Measurements from ENCODE around the gene SLC7A8.
"Not testable (repeated sequence)": the region's sequence is repeated elsewhere in the genome, so short reads cannot be mapped to it uniquely, and the experiment has no call there.

SLC7A8 gene

DNA sequence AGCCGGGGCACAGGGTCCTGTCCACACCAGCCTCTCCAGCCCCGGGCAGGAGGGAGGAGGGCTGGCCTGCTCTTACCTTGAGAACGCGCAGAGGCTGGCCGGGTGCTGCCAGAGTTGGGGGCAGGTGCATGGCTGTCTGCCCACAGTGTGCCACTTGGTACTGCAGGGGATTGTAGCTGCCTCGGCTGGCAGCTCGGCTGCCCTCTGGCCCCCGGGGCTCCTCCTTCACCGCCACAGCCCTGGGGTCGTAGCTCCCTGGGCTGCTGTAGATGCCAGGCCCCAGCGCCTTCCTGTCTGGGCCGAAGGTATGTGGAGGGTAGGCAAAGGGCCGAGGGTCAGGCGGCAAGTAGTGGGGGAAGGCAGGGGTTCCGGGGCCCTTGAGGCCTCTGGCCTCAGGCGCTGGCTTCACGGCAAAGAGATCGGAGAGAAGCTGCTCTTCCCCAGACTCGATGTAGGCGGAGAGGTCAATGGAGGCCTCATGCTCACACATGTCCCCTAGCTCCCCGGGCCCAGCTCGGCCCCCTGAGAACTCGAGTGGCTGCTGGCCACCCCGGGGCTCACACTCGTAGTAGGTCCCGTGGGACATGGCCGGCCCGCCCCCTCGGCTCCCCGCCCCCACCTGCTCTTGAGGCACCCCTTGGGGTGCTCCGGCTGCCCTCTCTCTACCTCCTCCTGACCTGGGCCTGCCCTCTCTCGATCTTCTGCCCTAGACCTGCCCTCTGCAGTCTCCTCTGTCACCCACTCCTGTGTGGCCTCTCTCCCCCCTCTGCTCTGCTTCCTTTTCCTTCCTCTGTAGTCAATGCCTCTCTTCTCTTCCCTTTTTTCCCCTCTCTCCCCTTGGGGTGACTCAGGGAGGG is 64.7 kb downstream of the SLC7A8 start, which contains the start of gene CEBPE:
Gene CEBPE (minus strand): TSS at position 750 of the 857 bp plus-strand sequence. CDS start 164 bp downstream, at position 586.
- H3K4me1 Mint-ChIP-seq (ENCODE audit: low read depth in 2 of 2): peaks cover 9 to 17% of the 10 kb centered on the region in 2 donors
- peaks cover 30 to 47% of the 10 kb centered on the region in 2 donors for H3K27me3 Mint-ChIP-seq
- no peak for ATAC-seq (replicated peaks)
- H3K36me3 Mint-ChIP-seq (ENCODE audit: insufficient read depth): no peaks in the 10 kb centered on the region
- H3K27ac Mint-ChIP-seq: peak within 1 kb of the TSS in 1 of 2 donors; percentile 49
- peak within 1 kb of the TSS; percentile 33 to 65 for H3K4me3 Mint-ChIP-seq
- no peaks in the 10 kb centered on the region for H3K9me3 Mint-ChIP-seq
- no peak for DNase-seq

- no peak overlapping the region for H3K4me3 Mint-ChIP-seq
- peaks cover 9 to 17% of the 10 kb centered on the region in 2 donors for H3K4me1 Mint-ChIP-seq (ENCODE audit: low read depth in 2 of 2)
- no peaks in the 10 kb centered on the region for H3K36me3 Mint-ChIP-seq (ENCODE audit: insufficient read depth)
- peaks cover 24 to 39% of the 10 kb centered on the region in 2 donors for H3K27me3 Mint-ChIP-seq
- H3K27ac Mint-ChIP-seq: no peak overlapping the region
- ATAC-seq (replicated peaks): no peak
- no peaks in the 10 kb centered on the region for H3K9me3 Mint-ChIP-seq
- no peak for DNase-seq
Measured at GRCh38 chr14:23117371-23118020, 66.0 kb downstream of the SLC7A8 start.

DNA sequence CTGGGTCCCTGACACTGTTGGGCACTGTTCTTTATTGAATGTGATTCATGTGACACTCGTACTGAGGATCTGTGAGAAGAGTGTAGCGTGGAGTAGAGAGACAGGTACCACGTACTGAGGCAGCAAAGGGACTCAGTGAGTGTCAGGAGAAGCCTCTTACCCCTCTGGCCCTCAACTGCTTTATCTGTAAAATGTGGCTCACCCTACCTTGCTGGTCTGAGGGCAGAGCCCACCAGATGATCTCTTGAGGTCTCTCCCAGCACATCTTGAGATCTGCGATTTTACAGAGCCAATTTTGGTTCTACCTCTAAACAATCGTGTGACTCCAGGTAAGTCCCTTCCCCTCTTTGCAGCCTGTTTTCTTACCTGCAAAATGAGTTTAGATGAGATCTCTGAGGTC is 67.5 kb downstream of the SLC7A8 start:
- Mint-ChIP-seq H3K4me3 (no peak overlapping the region), H3K36me3 (ENCODE audit: insufficient read depth) (no peaks in the 10 kb centered on the region), H3K27me3 (peaks cover 24 to 39% of the 10 kb centered on the region in 2 donors), H3K27ac (no peak overlapping the region), H3K4me1 (ENCODE audit: low read depth in 2 of 2) (peaks cover 3 to 10% of the 10 kb centered on the region in 2 donors), H3K9me3 (no peaks in the 10 kb centered on the region)
- ATAC-seq (replicated peaks) (no peak), DNase-seq (no peak)

DNA sequence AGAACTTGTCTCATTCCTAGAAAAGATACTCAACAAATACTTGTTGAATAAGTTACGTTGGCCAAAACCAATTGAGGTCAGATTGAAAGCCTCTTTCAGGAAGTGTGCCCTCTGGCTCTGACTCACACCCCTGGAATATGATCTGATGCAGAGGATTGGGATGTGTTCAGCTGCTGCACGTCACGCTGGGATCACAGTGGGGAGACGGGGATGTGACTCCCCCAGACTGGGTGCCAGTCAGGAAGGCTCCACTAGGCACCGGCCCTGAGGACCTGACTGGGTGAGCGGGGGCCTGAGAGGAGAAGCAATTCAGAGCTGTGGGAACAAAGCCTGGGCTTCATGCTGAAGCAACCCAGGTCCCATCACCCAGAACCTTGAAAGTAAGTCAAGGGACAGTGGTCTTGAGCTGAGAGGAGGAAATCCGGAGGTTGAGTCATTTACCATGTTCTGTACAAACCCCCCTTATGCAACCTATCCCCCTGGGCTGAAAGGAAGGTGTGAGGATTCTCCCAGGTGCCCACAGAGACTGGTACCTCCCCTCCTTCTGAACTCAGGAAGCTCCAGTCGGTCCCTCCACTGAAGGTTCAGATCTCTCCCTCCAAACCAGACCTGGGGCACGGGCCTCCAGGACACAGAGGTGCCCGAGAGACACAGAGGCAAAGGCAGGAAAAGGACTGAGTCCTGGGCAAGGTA is 68.3 kb downstream of the SLC7A8 start:
- peaks cover 24 to 39% of the 10 kb centered on the region in 2 donors for H3K27me3 Mint-ChIP-seq
- no peak overlapping the region for H3K4me3 Mint-ChIP-seq
- no peak for DNase-seq
- H3K27ac Mint-ChIP-seq: no peak overlapping the region
- peaks cover 0 to 4% of the 10 kb centered on the region in 2 donors for H3K4me1 Mint-ChIP-seq (ENCODE audit: low read depth in 2 of 2)
- H3K9me3 Mint-ChIP-seq: no peaks in the 10 kb centered on the region
- ATAC-seq (replicated peaks): no peak
- H3K36me3 Mint-ChIP-seq (ENCODE audit: insufficient read depth): no peaks in the 10 kb centered on the region

GRCh38 chr14:23114669-23115038 is 68.8 kb downstream of the SLC7A8 start:
- Mint-ChIP-seq H3K9me3 (no peaks in the 10 kb centered on the region), H3K27me3 (peaks cover 24 to 39% of the 10 kb centered on the region in 2 donors), H3K36me3 (ENCODE audit: insufficient read depth) (no peaks in the 10 kb centered on the region), H3K4me1 (ENCODE audit: low read depth in 2 of 2) (no peaks in the 10 kb centered on the region), H3K27ac (no peak overlapping the region), H3K4me3 (no peak overlapping the region)
- no peak for DNase-seq
- ATAC-seq (replicated peaks): no peak

- Mint-ChIP-seq H3K36me3 (ENCODE audit: insufficient read depth) (no peaks in the 10 kb centered on the region), H3K4me1 (ENCODE audit: low read depth in 2 of 2) (no peaks in the 10 kb centered on the region), H3K9me3 (no peaks in the 10 kb centered on the region), H3K4me3 (no peak overlapping the region), H3K27me3 (peaks cover 24 to 39% of the 10 kb centered on the region in 2 donors), H3K27ac (no peak overlapping the region)
- DNase-seq (no peak), ATAC-seq (replicated peaks) (no peak)
Measured at GRCh38 chr14:23114120-23114458, 69.4 kb downstream of the SLC7A8 start.

DNA sequence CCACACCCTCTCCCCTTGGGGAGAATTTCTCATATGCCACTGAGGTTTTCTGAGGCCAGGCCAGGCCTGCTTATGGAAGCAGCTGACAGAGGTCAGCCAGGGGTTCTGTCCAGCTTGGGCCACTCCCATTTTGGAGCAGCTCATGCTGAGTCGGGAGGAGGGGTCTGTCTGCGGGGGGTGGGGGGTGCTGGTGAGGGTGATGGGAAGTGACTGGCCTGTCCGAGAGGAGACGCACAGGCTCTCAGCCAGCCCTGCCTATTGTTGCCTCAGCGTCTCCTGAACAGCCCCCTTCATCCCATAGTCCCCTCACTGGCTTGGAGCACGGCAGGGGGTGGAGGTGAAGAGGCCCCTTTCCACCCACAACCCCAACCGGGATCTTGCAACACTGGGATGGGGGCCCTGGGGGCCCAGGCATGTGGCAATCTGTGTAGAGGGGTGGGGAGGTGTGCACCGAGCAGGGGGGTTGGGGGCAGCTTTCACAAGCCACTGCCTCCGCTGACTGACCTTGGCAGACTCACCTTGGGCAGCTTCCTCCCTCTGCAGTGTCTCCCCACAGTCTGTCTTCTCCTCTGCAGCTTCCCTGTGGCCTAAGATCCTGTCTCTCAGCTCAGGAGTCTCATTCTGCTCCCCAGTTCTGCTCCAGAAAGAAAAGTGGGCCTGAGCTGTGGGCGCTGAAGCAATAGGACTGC is 69.9 kb downstream of the SLC7A8 start:
- H3K4me1 Mint-ChIP-seq (ENCODE audit: low read depth in 2 of 2): no peaks in the 10 kb centered on the region
- H3K27ac Mint-ChIP-seq: no peak overlapping the region
- no peaks in the 10 kb centered on the region for H3K36me3 Mint-ChIP-seq (ENCODE audit: insufficient read depth)
- no peak for DNase-seq
- H3K9me3 Mint-ChIP-seq: no peaks in the 10 kb centered on the region
- ATAC-seq (replicated peaks): no peak
- no peak overlapping the region for H3K4me3 Mint-ChIP-seq
- H3K27me3 Mint-ChIP-seq: peaks cover 24 to 39% of the 10 kb centered on the region in 2 donors

GRCh38 chr14:23112359-23113178 is 70.9 kb downstream of the SLC7A8 start:
- no peak for ATAC-seq (replicated peaks)
- Mint-ChIP-seq H3K4me1 (ENCODE audit: low read depth in 2 of 2) (no peaks in the 10 kb centered on the region), H3K27ac (no peak overlapping the region), H3K4me3 (no peak overlapping the region), H3K27me3 (peaks cover 24 to 37% of the 10 kb centered on the region in 2 donors), H3K36me3 (ENCODE audit: insufficient read depth) (no peaks in the 10 kb centered on the region), H3K9me3 (no peaks in the 10 kb centered on the region)
- DNase-seq: no peak

DNA sequence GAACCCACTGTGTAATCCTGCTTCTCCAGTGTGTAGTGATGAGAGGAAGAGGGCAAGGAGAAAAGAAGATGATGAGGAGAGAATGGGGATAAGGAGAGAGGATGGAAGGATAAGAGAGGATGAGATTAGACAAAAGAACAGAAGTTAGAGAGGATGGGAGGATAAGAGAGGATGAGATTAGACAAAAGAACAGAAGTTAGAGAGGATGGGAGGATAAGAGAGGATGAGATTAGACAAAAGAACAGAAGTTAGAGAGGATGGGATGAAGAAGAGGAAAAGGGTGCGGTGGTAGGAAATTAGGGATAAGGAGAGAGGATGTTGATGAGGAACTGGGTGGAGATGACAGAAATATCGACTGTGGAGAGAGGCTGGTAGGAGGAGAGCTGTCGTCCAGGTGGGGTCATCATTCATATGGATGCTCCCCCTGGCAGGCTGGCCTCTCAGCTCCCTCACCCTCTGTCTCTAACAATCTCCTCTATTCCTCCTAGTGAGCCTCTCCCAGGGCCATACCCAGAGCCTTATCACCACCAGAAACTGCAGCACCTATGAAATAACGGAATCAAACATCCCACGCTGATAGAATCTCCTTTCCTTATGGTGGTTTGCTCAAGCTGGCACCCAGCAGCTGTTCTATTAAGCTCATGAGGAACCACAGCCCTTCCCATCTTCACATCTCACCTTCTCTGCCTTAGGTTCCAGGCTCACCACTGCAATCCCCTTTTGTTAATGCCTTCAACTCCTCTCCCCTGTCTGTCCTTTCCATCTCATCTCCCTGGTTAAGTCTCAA is 72.7 kb downstream of the SLC7A8 start:
- Mint-ChIP-seq H3K4me1 (ENCODE audit: low read depth in 2 of 2) (no peaks in the 10 kb centered on the region), H3K27ac (no peak overlapping the region), H3K27me3 (peaks cover 13 to 19% of the 10 kb centered on the region in 2 donors), H3K9me3 (no peaks in the 10 kb centered on the region), H3K4me3 (no peak overlapping the region), H3K36me3 (ENCODE audit: insufficient read depth) (no peaks in the 10 kb centered on the region)
- ATAC-seq (replicated peaks): no peak
- DNase-seq: no peak

DNA sequence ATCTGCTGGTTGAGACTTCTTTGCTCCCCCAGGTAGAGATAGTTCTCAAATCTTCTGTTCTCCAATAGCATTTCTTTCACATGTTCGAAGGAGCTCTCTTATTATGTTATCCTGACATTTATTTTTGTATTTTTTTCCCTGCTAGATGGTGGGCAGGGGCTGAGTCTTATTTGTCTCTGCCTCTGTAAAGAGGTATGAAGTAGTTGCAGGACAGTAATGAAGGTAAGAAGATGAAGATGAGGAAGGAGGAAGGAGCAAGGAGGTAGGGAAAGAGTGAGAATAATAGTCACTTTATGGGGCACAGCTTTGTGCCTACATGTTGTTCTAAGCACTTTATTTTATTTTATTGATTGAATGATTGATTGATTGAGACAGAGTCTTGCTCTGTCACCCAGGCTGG is 73.7 kb downstream of the SLC7A8 start:
- H3K4me3 Mint-ChIP-seq: no peak overlapping the region
- no peaks in the 10 kb centered on the region for H3K4me1 Mint-ChIP-seq (ENCODE audit: low read depth in 2 of 2)
- peaks cover 14 to 16% of the 10 kb centered on the region in 2 donors for H3K27me3 Mint-ChIP-seq
- no peaks in the 10 kb centered on the region for H3K36me3 Mint-ChIP-seq (ENCODE audit: insufficient read depth)
- no peak overlapping the region for H3K27ac Mint-ChIP-seq
- no peaks in the 10 kb centered on the region for H3K9me3 Mint-ChIP-seq
- ATAC-seq (replicated peaks): no peak
- DNase-seq: no peak

- DNase-seq; H3K27ac Mint-ChIP-seq; H3K4me3 Mint-ChIP-seq; ATAC-seq (replicated peaks); H3K9me3 Mint-ChIP-seq; H3K36me3 Mint-ChIP-seq (ENCODE audit: insufficient read depth); H3K4me1 Mint-ChIP-seq (ENCODE audit: low read depth in 2 of 2): not testable (repeated sequence)
- peaks cover 9 to 15% of the 10 kb centered on the region in 2 donors for H3K27me3 Mint-ChIP-seq
Measured at GRCh38 chr14:23108169-23108568, 75.3 kb downstream of the SLC7A8 start.

DNA sequence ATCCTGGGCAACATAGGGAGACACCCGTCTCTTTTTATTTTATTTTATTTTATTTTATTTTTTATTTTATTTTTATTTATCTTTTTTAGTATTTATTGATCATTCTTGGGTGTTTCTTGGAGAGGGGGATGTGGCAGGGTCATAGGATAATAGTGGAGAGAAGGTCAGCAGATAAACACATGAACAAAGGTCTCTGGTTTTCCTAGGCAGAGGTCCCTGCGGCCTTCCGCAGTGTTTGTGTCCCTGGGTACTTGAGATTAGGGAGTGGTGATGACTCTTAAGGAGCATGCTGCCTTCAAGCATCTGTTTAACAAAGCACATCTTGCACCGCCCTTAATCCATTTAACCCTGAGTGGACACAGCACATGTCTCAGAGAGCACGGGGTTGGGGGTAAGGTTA is 75.8 kb downstream of the SLC7A8 start:
- not testable (repeated sequence) for H3K4me3 Mint-ChIP-seq; ATAC-seq (replicated peaks); H3K36me3 Mint-ChIP-seq (ENCODE audit: insufficient read depth); H3K4me1 Mint-ChIP-seq (ENCODE audit: low read depth in 2 of 2); H3K27ac Mint-ChIP-seq; DNase-seq; H3K9me3 Mint-ChIP-seq
- H3K27me3 Mint-ChIP-seq: peaks cover 9 to 15% of the 10 kb centered on the region in 2 donors
